NT2/D1 (cell line): Measurements from ENCODE around the gene DNAJB1.

Source experiments
- SUZ12 ChIP-seq: IDR thresholded peaks from 2 replicates; pipeline ENCODE4 v1.6.1; 2011; ENCODE audit not compliant: insufficient read length, insufficient read depth; ENCODE audit errors: extremely low read depth
- YY1 ChIP-seq: IDR thresholded peaks from 2 replicates; pipeline ENCODE4 v1.6.1; 2011; ENCODE audit not compliant: insufficient read length, insufficient read depth
- ZNF274 ChIP-seq: IDR thresholded peaks from 2 replicates; pipeline ENCODE4 v1.6.1; 2011; ENCODE audit warnings: mild to moderate bottlenecking, low read depth, low read length

DNA sequence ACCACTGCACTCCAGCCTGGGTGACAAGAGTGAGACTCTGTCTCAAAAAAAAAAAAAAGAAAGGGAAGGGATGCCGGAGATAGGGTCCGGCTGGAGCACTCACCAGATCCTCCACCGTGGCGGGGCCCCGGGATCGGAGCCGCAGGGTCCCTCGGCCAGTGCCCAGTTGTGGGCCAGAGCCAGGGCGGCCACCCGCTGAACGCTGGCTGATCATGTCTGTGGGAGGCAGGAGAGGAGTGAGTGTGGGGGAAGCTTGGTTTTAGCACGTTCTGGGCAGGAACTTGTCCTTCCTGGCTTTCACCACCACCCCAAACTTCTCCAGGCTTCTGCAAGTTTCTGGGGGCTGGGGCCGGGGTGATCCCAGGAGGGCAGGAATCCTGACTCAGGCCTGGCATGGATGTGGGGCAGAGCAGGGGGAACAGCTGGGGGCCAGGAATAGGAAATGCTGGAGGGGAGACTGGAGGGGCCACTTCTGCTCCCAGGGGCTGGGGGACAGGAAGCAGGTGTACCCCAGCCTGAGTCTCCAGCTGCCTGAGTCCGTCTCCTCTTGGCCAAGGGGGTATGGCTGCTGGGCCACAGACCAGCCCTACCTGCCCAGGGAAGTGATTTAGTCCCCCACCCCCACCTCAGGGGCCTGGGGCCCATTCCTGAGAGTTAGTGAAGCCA lies 38.8 kb downstream of the DNAJB1 start:
- TF ChIP-seq YY1, result no peak
- TF ChIP-seq SUZ12, result no peak
- no peak for TF ChIP-seq ZNF274
